ENCODE data around the gene ZDHHC8.

ZDHHC8 gene

GRCh38 chr22:20121856-20122415, 9.7 kb upstream of the ZDHHC8 start:
- Histone ChIP-seq H3K4me1 (ENCODE audit: control insufficient read depth, insufficient read depth, low read depth, low read length) (peaks cover 9% of the 10 kb centered on the region), H3K4ac (ENCODE audit: low read depth in 1 of 2, low read length in 2 of 2) (no peak overlapping the region), H3K36me3 (ENCODE audit: control insufficient read depth in 1 of 2, insufficient read depth in 2 of 2, low read depth in 1 of 2, low read length in 2 of 2) (peaks cover 64 to 77% of the 10 kb centered on the region in 2 experiments), H3K23ac (ENCODE audit: low read length in 2 of 2) (no peak overlapping the region), H2BK12ac (ENCODE audit: low read length in 2 of 2) (no peak overlapping the region), H2AFZ (ENCODE audit: low read depth, low read length) (no peak overlapping the region), H3K27ac (ENCODE audit: low read length, poor library complexity, severe bottlenecking) (no peak overlapping the region), H3K9me3 (ENCODE audit: control insufficient read depth, low read length) (no peaks in the 10 kb centered on the region), H2BK5ac (ENCODE audit: low read depth, low read length, poor library complexity, severe bottlenecking) (no peak overlapping the region), H3K4me3 (ENCODE audit: insufficient read depth in 1 of 2, low read depth in 1 of 2, low read length in 2 of 2) (no peak overlapping the region), H3K9ac (ENCODE audit: low read length) (no peak overlapping the region), H4K91ac (ENCODE audit: low read length) (no peak overlapping the region), H3K14ac (ENCODE audit: low read length in 2 of 2) (no peak overlapping the region), H3K4me2 (ENCODE audit: low read length, poor library complexity, severe bottlenecking) (no peak overlapping the region), H3K27me3 (ENCODE audit: control insufficient read depth in 1 of 2, insufficient read depth in 1 of 2, low read length in 2 of 2) (no peaks in the 10 kb centered on the region), H3K18ac (ENCODE audit: low read depth in 1 of 2, low read length in 2 of 2) (no peak overlapping the region), H2AK5ac (ENCODE audit: low read length, severe bottlenecking) (no peak overlapping the region), H2BK15ac (ENCODE audit: low read depth, poor library complexity, severe bottlenecking) (no peak overlapping the region), H3K79me1 (replicated peaks; ENCODE audit: low read length, poor library complexity, severe bottlenecking) (peaks cover 23% of the 10 kb centered on the region), H2BK120ac (ENCODE audit: low read depth, low read length) (no peak overlapping the region), H4K8ac (ENCODE audit: low read length) (peak overlapping the region; percentile 17)
- 94% methylated on average over 22 of the region's 22 CpGs for WGBS
- DNase-seq = no peak

GRCh38 chr22:20123366-20124082, 8.1 kb upstream of the ZDHHC8 start:
- Histone ChIP-seq H3K4me2 (ENCODE audit: low read length, poor library complexity, severe bottlenecking) (no peak overlapping the region), H2BK15ac (ENCODE audit: low read depth, poor library complexity, severe bottlenecking) (no peak overlapping the region), H3K27me3 (ENCODE audit: control insufficient read depth in 1 of 2, insufficient read depth in 1 of 2, low read length in 2 of 2) (no peaks in the 10 kb centered on the region), H3K9me3 (ENCODE audit: control insufficient read depth, low read length) (no peaks in the 10 kb centered on the region), H3K18ac (ENCODE audit: low read depth in 1 of 2, low read length in 2 of 2) (no peak overlapping the region), H3K23ac (ENCODE audit: low read length in 2 of 2) (no peak overlapping the region), H3K4me1 (ENCODE audit: control insufficient read depth, insufficient read depth, low read depth, low read length) (peaks cover 9% of the 10 kb centered on the region), H2AK5ac (ENCODE audit: low read length, severe bottlenecking) (no peak overlapping the region), H2BK12ac (ENCODE audit: low read length in 2 of 2) (no peak overlapping the region), H3K36me3 (ENCODE audit: control insufficient read depth in 1 of 2, insufficient read depth in 2 of 2, low read depth in 1 of 2, low read length in 2 of 2) (peaks cover 76 to 90% of the 10 kb centered on the region in 2 experiments), H2BK5ac (ENCODE audit: low read depth, low read length, poor library complexity, severe bottlenecking) (no peak overlapping the region), H4K8ac (ENCODE audit: low read length) (no peak overlapping the region), H2BK120ac (ENCODE audit: low read depth, low read length) (no peak overlapping the region), H3K4ac (ENCODE audit: low read depth in 1 of 2, low read length in 2 of 2) (no peak overlapping the region), H3K79me1 (replicated peaks; ENCODE audit: low read length, poor library complexity, severe bottlenecking) (peaks cover 25% of the 10 kb centered on the region), H3K27ac (ENCODE audit: low read length, poor library complexity, severe bottlenecking) (no peak overlapping the region), H3K4me3 (ENCODE audit: insufficient read depth in 1 of 2, low read depth in 1 of 2, low read length in 2 of 2) (no peak overlapping the region), H3K14ac (ENCODE audit: low read length in 2 of 2) (no peak overlapping the region), H3K9ac (ENCODE audit: low read length) (no peak overlapping the region), H4K91ac (ENCODE audit: low read length) (no peak overlapping the region), H2AFZ (ENCODE audit: low read depth, low read length) (no peak overlapping the region)
- DNase-seq = no peak
- 96% methylated on average over 13 of the region's 13 CpGs for WGBS

- Histone ChIP-seq H3K23ac (ENCODE audit: low read length in 2 of 2) (no peak overlapping the region), H3K4me3 (ENCODE audit: insufficient read depth in 1 of 2, low read depth in 1 of 2, low read length in 2 of 2) (no peak overlapping the region), H3K4me1 (ENCODE audit: control insufficient read depth, insufficient read depth, low read depth, low read length) (peaks cover 5% of the 10 kb centered on the region), H3K4me2 (ENCODE audit: low read length, poor library complexity, severe bottlenecking) (no peak overlapping the region), H3K9me3 (ENCODE audit: control insufficient read depth, low read length) (no peaks in the 10 kb centered on the region), H4K8ac (ENCODE audit: low read length) (no peak overlapping the region), H2BK5ac (ENCODE audit: low read depth, low read length, poor library complexity, severe bottlenecking) (no peak overlapping the region), H4K91ac (ENCODE audit: low read length) (no peak overlapping the region), H2AFZ (ENCODE audit: low read depth, low read length) (no peak overlapping the region), H3K79me1 (replicated peaks; ENCODE audit: low read length, poor library complexity, severe bottlenecking) (peaks cover 25% of the 10 kb centered on the region), H3K14ac (ENCODE audit: low read length in 2 of 2) (no peak overlapping the region), H2BK15ac (ENCODE audit: low read depth, poor library complexity, severe bottlenecking) (no peak overlapping the region), H3K27me3 (ENCODE audit: control insufficient read depth in 1 of 2, insufficient read depth in 1 of 2, low read length in 2 of 2) (no peaks in the 10 kb centered on the region), H3K9ac (ENCODE audit: low read length) (no peak overlapping the region), H2BK120ac (ENCODE audit: low read depth, low read length) (no peak overlapping the region), H3K36me3 (ENCODE audit: control insufficient read depth in 1 of 2, insufficient read depth in 2 of 2, low read depth in 1 of 2, low read length in 2 of 2) (peaks cover 74 to 92% of the 10 kb centered on the region in 2 experiments), H3K27ac (ENCODE audit: low read length, poor library complexity, severe bottlenecking) (no peak overlapping the region), H3K18ac (ENCODE audit: low read depth in 1 of 2, low read length in 2 of 2) (no peak overlapping the region), H3K4ac (ENCODE audit: low read depth in 1 of 2, low read length in 2 of 2) (no peak overlapping the region), H2BK12ac (ENCODE audit: low read length in 2 of 2) (no peak overlapping the region), H2AK5ac (ENCODE audit: low read length, severe bottlenecking) (no peak overlapping the region)
- 97% methylated on average over 10 of the region's 11 CpGs for WGBS
- no peak for DNase-seq
These were observed 7.4 kb upstream of the ZDHHC8 start for GRCh38 chr22:20124083-20124787.
